VCaP (cell line): ENCODE measurements around the gene NELL1.

ENCODE experiments used
- H3K27ac ChIP-seq: fragments of 450-650 bp; 2 replicates; pipeline ENCODE4 v1.5.1; 2017
- TF ChIP-seq, protein P1 (sequence below): fragments of 450-650 bp; conservative IDR thresholded peaks from 2 replicates; pipeline ENCODE4 v1.5.1; 2017; ENCODE audit warnings: mild to moderate bottlenecking, moderate library complexity

The NELL1 gene

DNA sequence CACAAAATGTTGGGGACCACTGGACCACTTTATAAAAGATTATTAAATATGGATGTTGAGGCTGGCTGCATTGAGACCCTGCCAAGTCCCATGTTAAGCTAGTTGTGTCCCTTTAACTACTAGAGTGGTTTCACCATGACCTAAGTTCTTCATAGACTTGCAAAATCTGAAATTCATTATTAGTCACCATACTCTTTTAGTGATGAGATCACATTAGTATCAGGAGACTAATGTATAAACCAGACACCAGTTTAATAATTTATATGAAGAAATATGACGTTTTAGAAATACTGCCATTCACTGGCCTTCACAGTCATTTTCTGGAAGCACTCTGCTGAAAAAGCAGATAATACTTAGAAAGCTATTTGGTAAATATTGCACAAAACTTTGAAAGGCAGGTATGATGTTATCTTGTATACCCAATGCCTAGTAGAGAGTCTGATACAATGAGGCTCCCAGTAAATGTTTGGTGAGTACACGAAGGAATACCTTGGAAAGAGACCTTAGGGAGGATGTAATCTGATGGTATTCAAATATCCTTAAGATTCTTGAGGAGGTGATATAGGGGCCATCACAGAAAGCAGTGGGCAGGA, 795.3 kb downstream of the NELL1 start:
- H3K27ac ChIP-seq: no peak overlapping the region
- TF ChIP-seq, protein P1, sequence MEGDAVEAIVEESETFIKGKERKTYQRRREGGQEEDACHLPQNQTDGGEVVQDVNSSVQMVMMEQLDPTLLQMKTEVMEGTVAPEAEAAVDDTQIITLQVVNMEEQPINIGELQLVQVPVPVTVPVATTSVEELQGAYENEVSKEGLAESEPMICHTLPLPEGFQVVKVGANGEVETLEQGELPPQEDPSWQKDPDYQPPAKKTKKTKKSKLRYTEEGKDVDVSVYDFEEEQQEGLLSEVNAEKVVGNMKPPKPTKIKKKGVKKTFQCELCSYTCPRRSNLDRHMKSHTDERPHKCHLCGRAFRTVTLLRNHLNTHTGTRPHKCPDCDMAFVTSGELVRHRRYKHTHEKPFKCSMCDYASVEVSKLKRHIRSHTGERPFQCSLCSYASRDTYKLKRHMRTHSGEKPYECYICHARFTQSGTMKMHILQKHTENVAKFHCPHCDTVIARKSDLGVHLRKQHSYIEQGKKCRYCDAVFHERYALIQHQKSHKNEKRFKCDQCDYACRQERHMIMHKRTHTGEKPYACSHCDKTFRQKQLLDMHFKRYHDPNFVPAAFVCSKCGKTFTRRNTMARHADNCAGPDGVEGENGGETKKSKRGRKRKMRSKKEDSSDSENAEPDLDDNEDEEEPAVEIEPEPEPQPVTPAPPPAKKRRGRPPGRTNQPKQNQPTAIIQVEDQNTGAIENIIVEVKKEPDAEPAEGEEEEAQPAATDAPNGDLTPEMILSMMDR: no peak

GRCh38 chr11:21465203-21465602, 795.8 kb downstream of the NELL1 start:
- TF ChIP-seq, protein P1: no peak
- no peak overlapping the region for H3K27ac ChIP-seq

DNA sequence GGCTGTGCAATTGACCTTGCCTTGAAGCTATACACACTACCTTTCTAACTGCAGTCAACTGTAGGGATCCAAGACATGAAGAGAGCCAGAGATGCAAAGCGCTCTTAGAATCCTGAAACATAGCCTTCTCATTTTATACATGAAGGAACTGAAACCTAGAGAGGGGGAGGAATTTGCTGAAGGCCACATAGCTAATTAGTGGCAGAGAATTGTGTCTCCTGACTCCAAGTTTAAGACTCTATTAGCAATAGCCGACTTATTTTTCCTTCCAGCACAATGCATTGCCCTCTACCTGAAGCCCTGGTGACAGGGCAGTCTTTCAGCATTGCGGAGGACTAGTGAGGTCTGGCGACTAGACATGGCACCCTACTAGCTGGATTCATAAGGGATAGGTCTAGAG, 796.5 kb downstream of the NELL1 start:
- TF ChIP-seq, protein P1: no peak

GRCh38 chr11:21470521-21470920, 801.1 kb downstream of the NELL1 start:
- H3K27ac ChIP-seq: no peak overlapping the region
- TF ChIP-seq, protein P1: no peak

More for the DNA sequence above, 796.5 kb downstream of the NELL1 start:
- no peak overlapping the region for H3K27ac ChIP-seq

DNA sequence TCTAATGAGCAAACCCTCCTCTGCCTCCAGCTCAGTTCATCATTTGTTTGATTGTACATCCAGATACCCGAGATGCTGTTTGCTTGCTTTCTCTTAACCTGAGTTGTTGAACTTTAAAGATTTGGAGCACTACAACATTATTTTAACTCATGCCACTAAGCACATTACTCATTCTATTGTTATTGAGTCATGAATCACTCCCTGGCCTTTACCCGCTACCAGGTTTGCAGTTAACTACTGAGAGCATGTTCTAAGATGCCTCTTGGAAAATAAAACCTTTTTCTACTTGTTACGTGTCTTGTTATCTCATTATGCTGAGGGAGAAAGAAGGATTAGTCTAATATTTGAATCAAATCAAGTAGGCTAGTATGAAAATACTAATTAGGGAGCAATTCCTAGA, 802.9 kb downstream of the NELL1 start:
- TF ChIP-seq, protein P1: no peak
- no peak overlapping the region for H3K27ac ChIP-seq

GRCh38 chr11:21474529-21474928, 805.1 kb downstream of the NELL1 start:
- TF ChIP-seq, protein P1: no peak
- no peak overlapping the region for H3K27ac ChIP-seq

DNA sequence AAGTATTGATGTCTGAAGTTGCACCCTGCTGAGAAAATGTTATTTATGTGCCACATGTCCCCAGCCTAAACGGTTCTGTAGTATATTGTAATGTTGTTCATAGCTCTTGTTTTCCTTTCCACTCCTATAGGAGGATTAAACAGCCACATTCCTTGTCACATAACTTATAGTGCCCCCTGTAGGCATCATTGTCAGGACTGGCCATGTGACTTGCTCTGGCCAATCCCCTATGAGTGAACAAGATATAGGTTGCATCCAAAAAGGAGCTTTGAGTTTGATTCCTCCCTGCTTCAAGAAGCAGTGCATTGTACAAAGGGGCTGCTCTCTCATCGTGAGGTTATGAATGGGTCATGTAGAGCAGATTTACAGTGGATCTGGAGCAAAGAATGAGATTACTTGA, 805.9 kb downstream of the NELL1 start:
- TF ChIP-seq, protein P1: no peak

DNA sequence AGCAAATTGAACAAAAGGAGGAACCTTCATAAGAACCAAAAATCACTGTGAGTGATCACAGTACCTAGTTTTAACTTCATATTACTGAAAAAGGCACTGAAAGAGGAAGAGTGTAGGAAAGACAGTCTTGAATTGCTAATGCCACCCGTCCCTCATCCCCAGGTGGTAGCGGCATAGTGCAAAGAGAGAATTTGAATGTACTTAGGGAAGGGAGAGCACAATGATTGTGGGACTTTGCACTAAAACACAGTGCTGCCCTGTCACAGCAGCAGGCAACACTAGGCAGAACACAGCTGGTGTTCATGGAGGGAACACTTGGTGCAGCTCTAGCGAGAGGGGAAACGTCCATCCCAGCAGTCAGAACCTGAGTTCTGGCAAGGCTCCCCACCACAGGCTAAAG, 807.2 kb downstream of the NELL1 start:
- TF ChIP-seq, protein P1: no peak
- no peak overlapping the region for H3K27ac ChIP-seq

More for the DNA sequence above, 805.9 kb downstream of the NELL1 start:
- no peak overlapping the region for H3K27ac ChIP-seq
